Breast epithelium (tissue), 4 donors: ENCODE results near the gene RPS16. TPM values are rescaled to one million over a fixed set of nuclear protein-coding genes. Genes with fewer than 3 reads are reported as not detected.

Source experiments
- DNase-seq, 2 donors: peaks; one replicate each; pipeline ENCODE4 v3.0.0-alpha.2; 2019; ENCODE audit warnings: low spot score in 2 of 2
- H3K27ac ChIP-seq, 2 donors: fragments of 200-600 bp; sonication (generic) in 1 of 2; one replicate each; pipeline ENCODE4 v1.5.1; 2016 to 2019; ENCODE audit warnings: mild to moderate bottlenecking in 1 of 2
- H3K27me3 ChIP-seq, 2 donors: fragments of 200-600 bp; sonication (generic) in 1 of 2; one replicate each; pipeline versions ENCODE4 v1.5.1 to v1.6.0; 2017 to 2019; ENCODE audit warnings: control low read depth in 1 of 2, mild to moderate bottlenecking in 1 of 2
- H3K36me3 ChIP-seq: fragments of 200-600 bp; one replicate; pipeline ENCODE4 v1.5.1; 2019
- H3K4me1 ChIP-seq, 2 donors: fragments of 200-600 bp; sonication (generic); one replicate each; pipeline ENCODE4 v1.5.1; 2016 to 2019; ENCODE audit warnings: control low read depth in 1 of 2
- H3K4me3 ChIP-seq, 3 donors: fragments of 200-600 bp; sonication (generic); 1 replicate in 2 of 3; 2 replicates in 1 of 3; pipeline ENCODE4 v1.5.1; 2016 to 2019; ENCODE audit warnings: mild to moderate bottlenecking in 3 of 3, moderate library complexity in 2 of 3
- H3K9me3 ChIP-seq, 2 donors: fragments of 200-600 bp; sonication (generic) in 1 of 2; one replicate each; pipeline ENCODE4 v1.5.1; 2016 to 2019; ENCODE audit warnings: control low read depth in 1 of 2
- CTCF ChIP-seq, 3 donors: fragments of 450-650 bp; IDR thresholded peaks; one replicate each; pipeline ENCODE4 v1.5.1; 2016 to 2017; ENCODE audit warnings: antibody characterized with exemption in 3 of 3, mild to moderate bottlenecking in 3 of 3, moderate library complexity in 3 of 3
- POLR2A ChIP-seq: fragments of 450-650 bp; IDR thresholded peaks from one replicate; pipeline ENCODE4 v1.6.1; 2016; ENCODE audit warnings: antibody characterized with exemption, mild to moderate bottlenecking, moderate library complexity
- POLR2AphosphoS5 ChIP-seq, 3 donors: sonication (generic); formaldehyde crosslinking; IDR thresholded peaks; one replicate each; pipeline ENCODE4 v1.6.1; 2017; ENCODE audit warnings: antibody characterized with exemption in 3 of 3
- intact Hi-C: fragments of 100-400 bp; cut with DNase I; formaldehyde crosslinking; loops from one replicate; pipeline ENCODE4 v1.15.1; 2023; ENCODE audit warnings: low total_unique reads
- total RNA-seq, 3 donors: library from RNA; depleted of rRNA; stranded (reverse); fragments of >200 nt; gene quantifications; one replicate each; pipeline ENCODE4 v1.1.0, GENCODE V29; 2016

Gene RPS16
- total RNA-seq, 3 donors from 2014 or later = 1,681 to 3,245 (median 1,756) TPM

DNA sequence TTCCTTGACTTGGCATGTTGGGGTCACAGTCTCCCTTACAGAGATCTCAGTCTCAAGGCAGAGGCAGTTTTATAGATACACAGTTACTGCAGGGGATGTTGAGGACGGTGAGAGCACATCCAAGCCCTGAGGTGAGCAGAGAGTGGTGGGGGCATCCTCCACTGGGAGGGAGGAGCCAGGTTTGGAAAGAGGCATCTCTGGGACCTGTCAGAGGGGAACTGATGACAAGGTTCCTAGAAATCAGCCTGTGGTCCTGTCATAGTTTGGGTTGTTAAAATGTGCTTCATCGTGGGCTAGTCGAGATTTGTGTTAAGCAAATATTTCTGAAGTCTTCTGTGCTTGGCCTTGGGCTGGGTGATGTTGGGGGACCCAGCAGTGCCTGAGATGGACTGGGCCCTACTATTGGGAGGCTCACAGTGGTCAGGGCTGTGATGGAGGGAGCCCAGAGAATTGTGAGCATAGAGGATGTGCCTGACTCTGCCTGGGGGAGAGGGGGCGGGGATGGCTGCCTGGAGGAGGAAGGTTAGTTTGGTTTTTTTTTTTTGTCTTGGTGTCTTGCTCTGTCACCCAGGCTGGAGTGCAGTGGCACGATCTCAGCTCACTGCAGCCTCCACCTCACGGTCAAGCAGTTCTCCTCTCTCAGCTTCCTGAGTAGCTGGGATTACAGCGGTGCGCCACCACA, 13.5 kb upstream of the RPS16 start:
- intact Hi-C loops = no loop called here
- peaks cover 10 to 22% of the 10 kb centered on the region in 2 donors for H3K4me1 ChIP-seq
- DNase-seq = no peak
- no peak for TF ChIP-seq POLR2A
- no peak for TF ChIP-seq CTCF (IDR thresholded peaks at IDR 0.05)
- TF ChIP-seq POLR2AphosphoS5 (IDR thresholded peaks at IDR 0.05) = no peak
- no peak overlapping the region for H3K4me3 ChIP-seq
- no peaks in the 10 kb centered on the region for H3K9me3 ChIP-seq
- no peaks in the 10 kb centered on the region for H3K27me3 ChIP-seq
- no peaks in the 10 kb centered on the region for H3K36me3 ChIP-seq
- H3K27ac ChIP-seq = no peak overlapping the region

DNA sequence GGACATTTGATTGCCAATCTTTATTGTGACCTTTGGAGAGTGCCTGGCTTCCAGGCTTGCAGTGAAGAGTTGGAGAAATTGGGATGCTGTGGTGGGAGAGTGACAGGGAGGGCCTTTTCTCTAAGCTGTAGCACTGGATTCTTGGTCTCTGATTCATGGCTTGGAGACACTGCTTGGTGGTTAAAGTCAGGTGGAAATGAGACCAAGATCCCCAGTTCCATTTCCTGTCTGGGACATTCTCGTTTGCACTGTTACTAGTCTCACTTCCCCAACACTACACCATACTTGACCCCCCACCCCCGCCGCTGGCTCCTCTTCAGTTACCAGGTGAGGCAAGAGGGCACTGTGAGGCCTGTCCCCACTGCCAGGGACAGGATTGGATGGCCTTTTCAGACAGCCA, 12.5 kb upstream of the RPS16 start:
- Histone ChIP-seq H3K9me3 (no peaks in the 10 kb centered on the region), H3K4me1 (peaks cover 10 to 22% of the 10 kb centered on the region in 2 donors), H3K27ac (no peak overlapping the region), H3K4me3 (peak overlapping the region in 1 of 3 donors; percentile 11), H3K27me3 (no peaks in the 10 kb centered on the region), H3K36me3 (no peaks in the 10 kb centered on the region)
- intact Hi-C loops = no loop called here
- DNase-seq = no peak
- TF ChIP-seq POLR2AphosphoS5 (IDR thresholded peaks at IDR 0.05) (no peak), POLR2A (no peak), CTCF (IDR thresholded peaks at IDR 0.05) (no peak)

DNA sequence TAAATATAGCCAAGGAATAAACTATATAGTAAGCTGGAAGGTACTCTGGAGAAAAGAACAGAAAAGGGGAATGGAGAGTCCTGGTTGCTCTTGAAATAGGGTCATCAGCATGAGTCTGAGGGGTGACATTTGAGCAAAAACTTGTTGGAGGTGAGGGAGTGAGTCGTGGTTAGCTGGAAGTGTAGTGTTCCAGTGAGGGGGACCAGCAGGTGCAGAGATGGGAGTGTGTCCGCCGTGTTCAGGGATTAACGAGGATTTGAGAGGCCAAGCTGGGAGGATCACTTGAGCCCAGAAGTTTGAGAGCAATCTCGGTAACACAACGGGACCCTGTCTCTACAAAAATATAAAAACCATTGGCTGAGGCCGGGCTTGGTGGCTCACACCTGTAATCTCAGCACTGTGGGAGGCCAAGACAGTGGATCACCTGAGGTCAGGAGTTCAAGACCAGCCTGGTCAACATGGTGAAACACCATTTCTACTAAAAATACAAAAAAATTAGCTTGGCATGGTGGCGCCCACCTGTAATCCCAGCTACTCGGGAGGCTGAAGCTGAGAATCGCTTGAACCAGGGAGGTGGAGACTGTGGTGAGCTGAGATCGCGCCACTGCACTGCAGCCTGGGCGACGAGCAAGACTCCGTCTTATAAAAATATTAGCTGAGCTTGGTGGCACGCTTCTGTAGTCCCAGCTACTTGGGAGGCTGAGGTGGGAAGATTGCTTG, 10.8 kb upstream of the RPS16 start:
- Histone ChIP-seq H3K27me3 (no peaks in the 10 kb centered on the region), H3K4me3 (peak overlapping the region; percentile 84 to 98 (median 88)), H3K9me3 (no peaks in the 10 kb centered on the region), H3K27ac (peak overlapping the region in 1 of 2 donors; percentile 95), H3K36me3 (no peaks in the 10 kb centered on the region), H3K4me1 (peaks cover 10 to 22% of the 10 kb centered on the region in 2 donors)
- no peak for DNase-seq
- no peak for TF ChIP-seq CTCF (IDR thresholded peaks at IDR 0.05)
- no peak for TF ChIP-seq POLR2AphosphoS5 (IDR thresholded peaks at IDR 0.05)
- TF ChIP-seq POLR2A = no peak
- intact Hi-C loops = no loop called here

- TF ChIP-seq POLR2A (peak; percentile 97), CTCF (IDR thresholded peaks at IDR 0.05) (peak in 1 of 3 donors; percentile 7), POLR2AphosphoS5 (IDR thresholded peaks at IDR 0.05) (peak; percentile 98 to 99 (median 99))
- H3K27me3 ChIP-seq = no peaks in the 10 kb centered on the region
- no peaks in the 10 kb centered on the region for H3K36me3 ChIP-seq
- H3K9me3 ChIP-seq = no peaks in the 10 kb centered on the region
- H3K4me1 ChIP-seq = peaks cover 10 to 22% of the 10 kb centered on the region in 2 donors
- H3K27ac ChIP-seq = peak within 1 kb of the TSS; percentile 95 to 98
- peak; percentile 97 to 98 for DNase-seq
- peak within 1 kb of the TSS; percentile 84 to 98 (median 88) for H3K4me3 ChIP-seq
- intact Hi-C loops = no loop called here
Observed at GRCh38 chr19:39445196-39446111, 9.7 kb upstream of the RPS16 start, which contains the start of gene SUPT5H. Gene SUPT5H, plus strand, starts transcription at chr19:39445582. Its CDS starts 309 bp downstream, at chr19:39445891.
